ENCODE results near the gene PDLIM3.
"Not testable (repeated sequence)": the region's sequence is repeated elsewhere in the genome, so short reads cannot be mapped to it uniquely, and the experiment has no call there.

PDLIM3 gene

DNA sequence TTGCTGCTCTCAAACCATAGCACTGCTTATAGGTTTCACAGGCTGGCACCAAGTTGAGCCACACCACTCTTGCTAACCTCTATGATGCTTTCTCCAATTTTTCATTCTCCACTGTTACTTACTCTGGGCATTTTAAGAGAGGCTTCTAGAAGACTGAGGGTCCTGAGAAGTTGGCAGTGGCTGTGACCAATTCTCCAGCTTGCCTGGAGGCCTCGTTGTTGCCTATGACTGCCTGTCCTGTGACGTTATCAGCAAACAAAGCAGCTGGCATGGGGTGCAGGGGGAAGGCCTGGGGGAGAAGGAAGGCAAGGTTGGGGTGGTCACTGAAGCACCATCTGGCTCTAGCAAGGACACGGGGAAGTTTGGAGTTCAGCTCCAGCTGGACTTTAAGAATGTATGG is 30.4 kb upstream of the PDLIM3 start:
- TF ChIP-seq, protein P1, sequence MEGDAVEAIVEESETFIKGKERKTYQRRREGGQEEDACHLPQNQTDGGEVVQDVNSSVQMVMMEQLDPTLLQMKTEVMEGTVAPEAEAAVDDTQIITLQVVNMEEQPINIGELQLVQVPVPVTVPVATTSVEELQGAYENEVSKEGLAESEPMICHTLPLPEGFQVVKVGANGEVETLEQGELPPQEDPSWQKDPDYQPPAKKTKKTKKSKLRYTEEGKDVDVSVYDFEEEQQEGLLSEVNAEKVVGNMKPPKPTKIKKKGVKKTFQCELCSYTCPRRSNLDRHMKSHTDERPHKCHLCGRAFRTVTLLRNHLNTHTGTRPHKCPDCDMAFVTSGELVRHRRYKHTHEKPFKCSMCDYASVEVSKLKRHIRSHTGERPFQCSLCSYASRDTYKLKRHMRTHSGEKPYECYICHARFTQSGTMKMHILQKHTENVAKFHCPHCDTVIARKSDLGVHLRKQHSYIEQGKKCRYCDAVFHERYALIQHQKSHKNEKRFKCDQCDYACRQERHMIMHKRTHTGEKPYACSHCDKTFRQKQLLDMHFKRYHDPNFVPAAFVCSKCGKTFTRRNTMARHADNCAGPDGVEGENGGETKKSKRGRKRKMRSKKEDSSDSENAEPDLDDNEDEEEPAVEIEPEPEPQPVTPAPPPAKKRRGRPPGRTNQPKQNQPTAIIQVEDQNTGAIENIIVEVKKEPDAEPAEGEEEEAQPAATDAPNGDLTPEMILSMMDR (IDR thresholded peaks at IDR 0.05; ENCODE audit: borderline replicate concordance, insufficient read depth, low read depth, low read length), result no peak

DNA sequence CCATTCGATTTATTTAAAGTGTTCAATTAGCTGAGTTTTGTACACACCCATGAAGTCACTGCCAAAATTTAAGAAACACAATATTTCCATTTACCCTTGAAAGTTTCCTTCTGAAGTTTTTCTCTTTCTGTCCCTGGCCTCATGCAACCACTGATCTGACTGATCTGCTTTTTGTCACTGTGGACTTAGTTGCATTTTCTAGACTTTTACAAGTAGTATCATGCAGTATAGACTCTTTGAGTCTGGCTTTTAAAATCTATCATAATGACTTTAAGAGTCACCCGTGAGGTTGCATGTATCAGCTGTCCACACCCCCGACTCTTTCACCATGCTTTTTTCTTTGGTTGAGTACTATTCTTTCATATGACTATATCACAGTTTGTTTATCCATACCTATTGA is 29.0 kb upstream of the PDLIM3 start:
- H3K4me3 ChIP-seq (ENCODE audit: low read depth, low read length), result no peak overlapping the region
- TF ChIP-seq, protein P1 (IDR thresholded peaks at IDR 0.05; ENCODE audit: borderline replicate concordance, insufficient read depth, low read depth, low read length), result no peak

More for the DNA sequence above, 30.4 kb upstream of the PDLIM3 start:
- no peak overlapping the region for H3K4me3 ChIP-seq (ENCODE audit: low read depth, low read length)

- H3K4me3 ChIP-seq (ENCODE audit: low read depth, low read length), result no peak overlapping the region
These were observed 27.2 kb upstream of the PDLIM3 start for GRCh38 chr4:185562531-185562930.

GRCh38 chr4:185560316-185560715 is 25.0 kb upstream of the PDLIM3 start:
- no peak overlapping the region for H3K4me3 ChIP-seq (ENCODE audit: low read depth, low read length)
- TF ChIP-seq, protein P1 (IDR thresholded peaks at IDR 0.05; ENCODE audit: borderline replicate concordance, insufficient read depth, low read depth, low read length), result no peak

More at GRCh38 chr4:185562531-185562930, 27.2 kb upstream of the PDLIM3 start:
- TF ChIP-seq, protein P1 (IDR thresholded peaks at IDR 0.05; ENCODE audit: borderline replicate concordance, insufficient read depth, low read depth, low read length), result no peak

- no peak overlapping the region for H3K4me3 ChIP-seq (ENCODE audit: low read depth, low read length)
- TF ChIP-seq, protein P1 (IDR thresholded peaks at IDR 0.05; ENCODE audit: borderline replicate concordance, insufficient read depth, low read depth, low read length), result no peak
These were observed 24.6 kb upstream of the PDLIM3 start for GRCh38 chr4:185559915-185560281.

- not testable (repeated sequence) for H3K4me3 ChIP-seq (ENCODE audit: low read depth, low read length)
These were observed 24.1 kb upstream of the PDLIM3 start for GRCh38 chr4:185559251-185559914.

GRCh38 chr4:185554365-185555126 is 19.2 kb upstream of the PDLIM3 start:
- TF ChIP-seq, protein P1 (IDR thresholded peaks at IDR 0.05; ENCODE audit: borderline replicate concordance, insufficient read depth, low read depth, low read length), result no peak
- H3K4me3 ChIP-seq (ENCODE audit: low read depth, low read length), result no peak overlapping the region
